Thymus (tissue), 11 donors: ENCODE data around the gene SULT1E1. TPM values are rescaled to one million over a fixed set of nuclear protein-coding genes. Genes with fewer than 3 reads are reported as not detected.

Experiments used
- DNase-seq, 9 donors: peaks; one replicate each; pipeline ENCODE4 v3.0.0-alpha.2; 2013; ENCODE audit warnings: low spot score in 9 of 9, low read depth in 6 of 9, missing footprints in 1 of 9
- H3K27ac ChIP-seq, 2 donors: one replicate each; pipeline ENCODE4 v1.5.1; 2013; ENCODE audit warnings: control low read depth in 1 of 2, low read depth in 1 of 2, low read length in 1 of 2, mild to moderate bottlenecking in 1 of 2, moderate library complexity in 1 of 2
- H3K27me3 ChIP-seq, 2 donors: one replicate each; pipeline ENCODE4 v1.5.1; 2013; ENCODE audit warnings: low read length in 1 of 2; ENCODE audit not compliant: control insufficient read depth in 2 of 2, insufficient read depth in 1 of 2
- H3K36me3 ChIP-seq, 2 donors: one replicate each; pipeline ENCODE4 v1.5.1; 2013; ENCODE audit warnings: low read length in 1 of 2, mild to moderate bottlenecking in 1 of 2, moderate library complexity in 1 of 2; ENCODE audit not compliant: control insufficient read depth in 2 of 2, insufficient read depth in 2 of 2
- H3K4me1 ChIP-seq, 2 donors: one replicate each; pipeline ENCODE4 v1.5.1; 2013; ENCODE audit warnings: low read length in 2 of 2; ENCODE audit not compliant: control insufficient read depth in 2 of 2, insufficient read depth in 2 of 2
- H3K4me3 ChIP-seq, 2 donors: one replicate each; pipeline ENCODE4 v1.5.1; 2013; ENCODE audit warnings: low read length in 2 of 2, control low read depth in 1 of 2, mild to moderate bottlenecking in 1 of 2
- H3K9me3 ChIP-seq, 2 donors: one replicate each; pipeline ENCODE4 v1.5.1; 2013; ENCODE audit warnings: low read length in 1 of 2, mild to moderate bottlenecking in 1 of 2; ENCODE audit not compliant: control insufficient read depth in 2 of 2, insufficient read depth in 1 of 2
- WGBS: extraction: QIAGEN DNeasy Blood & Tissue Kit; methylation state at CpG from one replicate; pipeline ENCODE4 v1.1.7; 2013; 5-methylcytosine and 5-hydroxymethylcytosine counted together
- polyA plus RNA-seq: library from polyadenylated mRNA; stranded (reverse); fragments of 200-250 nt; gene quantifications from one replicate; pipeline ENCODE4 v1.2.3, GENCODE V29; 2013
- total RNA-seq: library from RNA; stranded (reverse); fragments of 120-200 nt; gene quantifications from one replicate; pipeline ENCODE4 v1.2.4, GENCODE V29; 2013
- donor health status: healthy.

Gene SULT1E1
- total and polyA plus RNA-seq, 2 donors, result 7.8 to 16.5 TPM

DNA sequence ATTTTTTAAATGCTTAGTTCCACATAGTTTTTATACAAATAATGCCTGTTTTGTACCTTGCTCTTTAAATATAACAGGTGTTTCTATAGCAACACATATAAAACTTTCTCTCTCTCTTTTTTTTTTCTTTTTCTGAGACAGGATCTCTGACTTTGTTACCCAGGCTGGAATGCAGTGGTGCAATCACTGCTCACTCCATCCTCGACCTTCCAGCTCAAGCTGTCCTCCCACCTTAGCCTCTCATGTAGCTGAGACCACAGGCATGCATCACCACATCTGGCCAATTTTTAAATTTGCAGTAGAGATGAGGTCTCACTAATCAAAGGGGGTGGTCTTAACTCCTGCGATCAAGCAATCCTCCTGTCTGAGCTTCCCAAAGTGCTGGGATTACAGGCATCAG, 18.3 kb upstream of the SULT1E1 start:
- H3K36me3 ChIP-seq, result no peaks in the 10 kb centered on the region
- no peak overlapping the region for H3K27ac ChIP-seq
- WGBS, result 94% methylated on average over 2 of the region's 2 CpGs
- no peaks in the 10 kb centered on the region for H3K27me3 ChIP-seq
- no peaks in the 10 kb centered on the region for H3K9me3 ChIP-seq
- H3K4me3 ChIP-seq, result no peak overlapping the region
- no peaks in the 10 kb centered on the region for H3K4me1 ChIP-seq
- DNase-seq, result no peak

DNA sequence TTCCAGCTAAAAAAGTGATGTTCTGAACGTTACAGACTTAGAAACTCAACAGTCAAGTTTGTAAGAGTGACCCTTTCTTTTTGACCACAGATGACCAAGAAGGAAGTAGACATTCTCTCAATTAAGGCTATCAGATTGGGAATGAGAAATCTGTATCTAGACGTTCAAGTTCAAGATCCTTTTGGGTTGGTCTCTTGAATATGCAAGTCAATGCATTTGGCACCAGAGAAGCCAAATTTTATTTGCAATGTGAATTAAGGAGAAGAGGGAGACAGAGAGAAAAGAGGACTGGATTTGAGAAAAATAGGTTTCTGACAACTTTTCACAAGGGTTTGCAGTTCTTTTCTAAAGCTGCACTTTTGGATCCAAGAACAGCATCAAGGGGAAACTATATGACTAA, 17.5 kb upstream of the SULT1E1 start:
- DNase-seq, result no peak
- H3K9me3 ChIP-seq, result no peaks in the 10 kb centered on the region
- no peak overlapping the region for H3K4me3 ChIP-seq
- WGBS, result 79% methylated on average over 2 of the region's 2 CpGs
- no peaks in the 10 kb centered on the region for H3K4me1 ChIP-seq
- H3K27ac ChIP-seq, result no peak overlapping the region
- H3K36me3 ChIP-seq, result no peaks in the 10 kb centered on the region
- no peaks in the 10 kb centered on the region for H3K27me3 ChIP-seq

DNA sequence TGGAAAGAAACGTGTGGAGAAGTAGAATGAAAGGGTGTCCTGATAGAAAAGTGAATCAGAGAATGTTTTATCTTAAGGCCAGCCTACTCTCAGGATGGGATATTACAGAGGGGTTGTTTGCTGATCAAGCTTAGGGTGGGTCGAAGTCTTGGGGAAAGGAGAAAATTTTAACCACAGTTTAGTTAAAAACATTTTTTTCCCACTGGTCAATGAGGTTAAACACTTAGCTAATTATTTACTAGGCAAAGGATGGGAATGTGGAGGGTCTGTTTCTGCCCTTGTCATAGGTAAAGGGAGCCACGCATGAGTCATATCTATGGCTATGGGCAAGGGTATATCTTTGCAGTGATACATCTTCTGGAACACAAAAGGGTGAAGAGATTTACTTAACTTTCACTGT, 16.1 kb upstream of the SULT1E1 start:
- Histone ChIP-seq H3K27ac (no peak overlapping the region), H3K27me3 (no peaks in the 10 kb centered on the region), H3K4me1 (no peaks in the 10 kb centered on the region), H3K36me3 (no peaks in the 10 kb centered on the region), H3K4me3 (no peak overlapping the region), H3K9me3 (no peaks in the 10 kb centered on the region)
- no peak for DNase-seq
- 88% methylated on average over 3 of the region's 3 CpGs for WGBS

DNA sequence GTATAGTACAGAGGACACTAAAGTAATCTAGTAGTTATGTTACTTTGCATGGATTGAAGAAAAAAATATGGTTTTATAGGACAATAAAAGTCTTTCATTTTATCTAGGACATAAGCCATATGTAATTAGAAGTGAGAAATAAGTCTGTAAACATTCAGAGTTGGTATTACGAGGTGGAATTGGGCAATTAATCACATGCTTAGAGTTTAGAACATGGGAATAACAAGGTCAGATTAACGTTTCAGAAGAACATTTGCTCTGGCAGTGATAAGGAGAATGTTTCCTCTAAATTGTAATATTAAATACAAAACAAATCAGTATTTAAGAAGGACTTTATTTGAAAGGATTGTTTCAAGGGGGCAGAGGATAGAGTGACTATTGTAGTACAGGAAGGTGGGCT, 15.6 kb upstream of the SULT1E1 start:
- Histone ChIP-seq H3K27ac (no peak overlapping the region), H3K36me3 (no peaks in the 10 kb centered on the region), H3K9me3 (no peaks in the 10 kb centered on the region), H3K4me1 (no peaks in the 10 kb centered on the region), H3K27me3 (no peaks in the 10 kb centered on the region), H3K4me3 (no peak overlapping the region)
- no peak for DNase-seq
- 78% methylated on average over 2 of the region's 2 CpGs for WGBS

DNA sequence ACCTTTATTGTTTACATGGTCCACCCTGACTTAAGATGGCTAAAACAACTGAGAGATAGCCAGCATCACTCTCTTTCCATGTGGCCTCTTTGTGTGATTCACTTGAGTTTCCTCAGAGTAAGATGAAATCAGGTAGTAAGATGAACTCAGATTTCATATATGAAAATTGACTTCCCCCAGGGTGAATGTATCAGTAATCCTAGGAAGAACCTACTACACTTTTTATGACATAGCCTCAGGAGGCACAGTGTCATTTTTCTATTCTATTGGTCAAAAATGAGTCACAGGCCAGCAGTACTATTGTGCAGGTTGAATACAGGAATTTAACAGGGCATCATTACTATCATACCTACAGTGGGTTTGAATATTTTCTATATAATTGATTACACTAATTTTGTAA, 14.6 kb upstream of the SULT1E1 start:
- Histone ChIP-seq H3K36me3 (no peaks in the 10 kb centered on the region), H3K27me3 (no peaks in the 10 kb centered on the region), H3K9me3 (no peaks in the 10 kb centered on the region), H3K27ac (no peak overlapping the region), H3K4me3 (no peak overlapping the region), H3K4me1 (no peaks in the 10 kb centered on the region)
- DNase-seq, result no peak

DNA sequence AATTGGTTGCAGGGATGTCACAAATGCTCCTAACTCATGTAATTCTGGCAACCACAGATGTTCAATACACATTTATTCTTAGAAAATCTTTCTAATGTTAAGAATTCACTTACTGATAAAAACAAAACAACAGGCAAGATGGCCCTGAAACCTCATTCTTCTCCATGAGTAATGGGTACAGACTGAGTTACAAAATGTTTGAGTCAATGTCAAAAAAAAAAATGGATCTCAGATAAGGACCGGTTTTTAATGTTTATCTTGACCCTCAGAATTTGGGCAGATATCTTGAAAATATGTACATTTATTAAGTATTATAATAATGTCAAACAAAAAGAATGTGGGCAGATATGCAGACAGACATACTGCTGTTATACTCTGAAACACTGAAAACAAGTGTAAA, 1.8 kb upstream of the SULT1E1 start:
- no peaks in the 10 kb centered on the region for H3K27me3 ChIP-seq
- WGBS, result 93% methylated on average over 1 of the region's 1 CpG

DNA sequence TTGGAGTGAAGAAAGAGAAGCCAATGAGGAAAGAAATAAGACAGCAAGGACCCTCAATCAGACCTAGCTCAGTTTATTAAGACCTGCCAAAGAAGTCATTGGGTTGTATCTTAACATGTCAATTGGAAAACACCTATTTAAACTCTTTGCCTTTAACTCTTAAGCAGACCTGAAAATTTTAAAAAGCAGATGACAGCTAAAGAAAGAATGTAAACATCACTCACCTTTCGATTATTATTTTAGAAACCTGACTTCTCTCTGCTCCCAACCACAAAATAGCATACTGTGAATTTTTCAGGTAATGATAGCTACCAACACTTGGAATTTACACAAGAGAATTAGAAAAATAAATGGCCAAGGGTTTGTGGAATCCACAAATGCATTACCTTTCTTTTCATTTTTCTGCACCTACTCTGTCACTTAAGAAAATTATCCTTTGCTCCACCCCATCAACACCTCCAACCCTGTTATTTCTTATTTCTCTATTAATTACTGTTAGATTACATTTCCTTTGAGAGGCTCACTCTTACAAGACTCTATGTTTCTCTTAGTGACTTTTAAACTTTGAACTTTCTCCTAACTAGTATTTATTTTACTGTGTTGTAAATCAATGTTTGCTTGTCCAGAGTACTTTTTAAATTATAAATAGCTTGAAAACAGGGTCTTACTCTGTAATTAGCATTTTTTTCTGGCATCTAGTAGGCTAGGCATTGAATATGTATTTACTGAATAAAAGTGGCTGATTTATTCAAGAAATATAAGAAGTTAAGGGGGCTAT, 765 bp upstream of the SULT1E1 start:
- Histone ChIP-seq H3K36me3 (no peaks in the 10 kb centered on the region), H3K4me1 (no peaks in the 10 kb centered on the region), H3K27me3 (no peaks in the 10 kb centered on the region), H3K27ac (no peak overlapping the region), H3K4me3 (no peak overlapping the region), H3K9me3 (no peaks in the 10 kb centered on the region)
- WGBS, result 93% methylated on average over 1 of the region's 1 CpG
- no peak for DNase-seq

More for the DNA sequence above, 1.8 kb upstream of the SULT1E1 start:
- H3K4me1 ChIP-seq, result no peaks in the 10 kb centered on the region
- H3K36me3 ChIP-seq, result no peaks in the 10 kb centered on the region
- H3K9me3 ChIP-seq, result no peaks in the 10 kb centered on the region
- no peak overlapping the region for H3K4me3 ChIP-seq
- DNase-seq, result no peak
- no peak overlapping the region for H3K27ac ChIP-seq

DNA sequence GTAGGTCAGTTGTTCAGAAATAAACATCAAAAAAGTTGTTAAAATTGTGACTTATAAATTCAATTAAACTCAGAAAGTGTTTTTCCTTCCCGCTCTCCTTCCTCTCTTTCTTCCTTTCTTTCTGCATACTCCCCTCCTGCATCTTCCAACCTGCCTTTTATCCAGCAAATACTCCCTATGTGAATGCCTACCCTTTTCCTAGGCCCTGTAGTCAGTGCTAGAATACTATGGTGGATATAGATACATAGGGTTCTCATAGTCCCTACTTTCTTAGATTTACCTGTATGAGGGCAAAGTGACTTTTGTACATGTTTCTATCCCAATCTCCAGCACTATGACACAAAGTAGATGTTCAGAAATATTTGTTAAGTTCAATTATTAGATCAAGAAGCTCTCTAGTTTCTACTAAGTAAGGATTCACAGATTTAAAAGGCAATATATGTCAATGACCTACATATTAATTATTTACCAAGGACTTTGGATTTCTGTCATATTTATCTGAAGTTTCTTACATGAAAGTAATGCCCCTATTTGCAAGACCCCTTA, 732 bp downstream of the SULT1E1 start:
- WGBS, result 97% methylated on average over 1 of the region's 1 CpG
- H3K27ac ChIP-seq, result no peak overlapping the region
- DNase-seq, result no peak
- no peak overlapping the region for H3K4me3 ChIP-seq
- H3K36me3 ChIP-seq, result no peaks in the 10 kb centered on the region
- H3K4me1 ChIP-seq, result no peaks in the 10 kb centered on the region
- no peaks in the 10 kb centered on the region for H3K9me3 ChIP-seq
- no peaks in the 10 kb centered on the region for H3K27me3 ChIP-seq

DNA sequence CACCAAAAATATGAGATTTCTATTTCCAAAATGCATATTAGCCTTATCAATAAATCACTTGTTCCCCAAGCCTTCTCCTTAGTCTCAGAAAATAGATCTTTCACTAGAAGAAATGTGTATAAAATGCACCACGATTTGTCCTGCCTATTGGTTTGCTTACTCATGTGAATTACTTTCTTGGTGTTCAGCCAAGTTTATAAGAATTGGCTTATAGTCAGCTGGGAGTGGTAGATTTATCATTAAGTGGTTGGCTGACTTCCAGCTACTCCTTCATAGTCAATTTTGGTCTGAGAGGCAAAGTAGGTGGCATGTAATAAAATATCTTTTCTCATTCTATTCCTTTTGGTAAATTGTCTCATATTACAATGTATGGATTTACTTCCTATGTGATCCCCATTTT, 1.3 kb downstream of the SULT1E1 start:
- no peak overlapping the region for H3K4me3 ChIP-seq
- H3K27ac ChIP-seq, result no peak overlapping the region
- no peaks in the 10 kb centered on the region for H3K4me1 ChIP-seq
- no peaks in the 10 kb centered on the region for H3K36me3 ChIP-seq
- no peaks in the 10 kb centered on the region for H3K27me3 ChIP-seq
- DNase-seq, result no peak
- H3K9me3 ChIP-seq, result no peaks in the 10 kb centered on the region
- 36% methylated on average over 1 of the region's 1 CpG for WGBS
